K562 (cell line): Measurements from ENCODE around the gene JDP2. TPM values are rescaled to one million over a fixed set of nuclear protein-coding genes. Genes with fewer than 3 reads are reported as not detected.

Experiments
- ATAC-seq: fragments of 200-7000 bp; cut with Tn5 transposase; 3 replicates; pipeline ENCODE4 v1.9.1; 2020; ENCODE audit warnings: moderate library complexity
- BruUV-seq: library from RNA; stranded (reverse); fragments of 400-500 nt; replicated peaks from 2 replicates; lab custom pipeline; 2021; lab: Mats Ljungman, UMichigan
- CTCF ChIA-PET: fragments of 300-600 bp; formaldehyde crosslinking; extraction: SDS; loops from one replicate; lab custom pipeline; 2021; ENCODE audit warnings: low intra/inter-chr PET ratio; lab: Yijun Ruan, JAX
- POLR2A ChIA-PET: fragments of 300-600, 350-650 bp; sonication (Branson Sonifier 250); formaldehyde crosslinking; extraction: SDS; loops from one replicate; lab custom pipeline; 2021; ENCODE audit warnings: antibody characterized with exemption, inconsistent platforms; lab: Yijun Ruan, JAX
- DNase-seq, 4 experiments: peaks; one replicate each; pipeline versions ENCODE4 v3.0.0 to v3.0.0-alpha.2; 2011 to 2018; ENCODE audit warnings: low spot score in 3 of 4, mixed read lengths in 3 of 4; ENCODE audit errors: extremely low read depth in 1 of 4
- FAIRE-seq: peaks from 2 replicates; lab custom pipeline; 2011; peaks lifted over from hg19 to GRCh38; lab: Jason Lieb, UNC
- H2AFZ ChIP-seq: 2 replicates; pipeline ENCODE4 v1.6.0; 2011; ENCODE audit warnings: low read depth, low read length, control low read depth, inconsistent platforms
- H3K27ac ChIP-seq: fragments of 200-600 bp; 3 replicates; pipeline ENCODE4 v1.8.0; 2011; ENCODE audit warnings: low read depth, mild to moderate bottlenecking, control low read depth, inconsistent platforms, low read length, moderate library complexity, mixed read lengths; ENCODE audit errors: extremely low read depth
- H3K27me3 ChIP-seq, 2 experiments: fragments of 300-600 bp in 1 of 2; 2 replicates in 1 of 2; 3 replicates in 1 of 2; pipeline versions ENCODE4 v1.6.0 to v1.8.0; 2011; ENCODE audit warnings: inconsistent platforms in 2 of 2, low read length in 2 of 2, mild to moderate bottlenecking in 1 of 2, mixed read lengths in 1 of 2, moderate library complexity in 1 of 2; ENCODE audit not compliant: control insufficient read depth in 2 of 2, insufficient read depth in 2 of 2
- H3K36me3 ChIP-seq: fragments of 300-600 bp; 3 replicates; pipeline ENCODE4 v1.8.0; 2011; ENCODE audit warnings: mild to moderate bottlenecking, low read length, inconsistent platforms; ENCODE audit not compliant: control insufficient read depth, insufficient read depth
- H3K4me1 ChIP-seq, 2 experiments: fragments of 200-600 bp in 1 of 2; replicated peaks in 1 of 2; 2 replicates in 1 of 2; 3 replicates in 1 of 2; pipeline versions ENCODE4 v1.5.1 to v1.8.0; 2011; ENCODE audit warnings: inconsistent platforms in 2 of 2, low read length in 2 of 2, mild to moderate bottlenecking in 1 of 2, mixed read lengths in 1 of 2, moderate library complexity in 1 of 2; ENCODE audit not compliant: control insufficient read depth in 2 of 2, insufficient read depth in 2 of 2
- H3K4me2 ChIP-seq: 2 replicates; pipeline ENCODE4 v1.6.1; 2011; ENCODE audit warnings: low read length, control low read depth, inconsistent platforms, mixed read lengths; ENCODE audit not compliant: insufficient read depth
- H3K4me3 ChIP-seq: fragments of 200-600 bp; sonication (generic), shearing (Covaris generic); 2 replicates; pipeline ENCODE4 v1.5.1; 2016; ENCODE audit warnings: control low read depth, inconsistent platforms
- H3K79me2 ChIP-seq: fragments of 200-600 bp; 3 replicates; pipeline ENCODE4 v1.8.0; 2011; ENCODE audit warnings: low read length, inconsistent platforms; ENCODE audit not compliant: control insufficient read depth, insufficient read depth
- H3K9ac ChIP-seq, 2 experiments: 2 replicates each; pipeline versions ENCODE4 v1.6.0 to v1.6.1; 2011; ENCODE audit warnings: low read depth in 2 of 2, low read length in 2 of 2, control low read depth in 1 of 2, inconsistent platforms in 1 of 2, mild to moderate bottlenecking in 1 of 2, mixed read lengths in 1 of 2; ENCODE audit not compliant: insufficient read depth in 1 of 2
- H3K9me1 ChIP-seq: one replicate; pipeline ENCODE4 v1.6.0; 2011; ENCODE audit warnings: inconsistent platforms, mild to moderate bottlenecking, low read length, moderate library complexity; ENCODE audit not compliant: control insufficient read depth, insufficient read depth
- H3K9me3 ChIP-seq: replicated peaks from 2 replicates; pipeline ENCODE4 v1.5.1; 2011; ENCODE audit warnings: low read depth, low read length, inconsistent platforms; ENCODE audit not compliant: control insufficient read depth, insufficient read depth
- H4K20me1 ChIP-seq: replicated peaks from 2 replicates; pipeline ENCODE4 v1.6.1; 2011; ENCODE audit warnings: low read length, inconsistent platforms, mixed read lengths; ENCODE audit not compliant: control insufficient read depth, insufficient read depth
- CREB1 ChIP-seq, 2 experiments: sonication (generic) in 1 of 2; formaldehyde crosslinking in 1 of 2; IDR thresholded peaks; 2 replicates each; pipeline versions ENCODE4 v1.6.1 to v1.8.0; 2012 to 2022; ENCODE audit warnings: inconsistent platforms in 1 of 2, mild to moderate bottlenecking in 1 of 2, missing genetic modification reagents in 1 of 2, moderate library complexity in 1 of 2
- E2F8 ChIP-seq: fragments of 450-650 bp; IDR thresholded peaks from 2 replicates; pipeline ENCODE4 v1.7.1; 2018; ENCODE audit warnings: mild to moderate bottlenecking, low read depth; ENCODE audit not compliant: partially characterized antibody
- FOS ChIP-seq: IDR thresholded peaks from 3 replicates; pipeline ENCODE4 v1.6.1; 2011; ENCODE audit not compliant: insufficient read length; ENCODE audit errors: extremely low read depth
- FOXM1 ChIP-seq, 2 experiments: fragments of 450-650 bp in 1 of 2; sonication (generic) in 1 of 2; formaldehyde crosslinking in 1 of 2; IDR thresholded peaks; 2 replicates each; pipeline versions ENCODE4 v1.6.1 to v1.9.0; 2017 to 2022; ENCODE audit warnings: low read depth in 2 of 2, mild to moderate bottlenecking in 2 of 2, missing genetic modification reagents in 1 of 2, moderate library complexity in 1 of 2
- KAT8 ChIP-seq: fragments of 450-650 bp; IDR thresholded peaks from 2 replicates; pipeline ENCODE4 v1.6.1; 2016; ENCODE audit warnings: low read depth, mild to moderate bottlenecking
- NCOR1 ChIP-seq: fragments of 450-650 bp; IDR thresholded peaks from 2 replicates; pipeline ENCODE4 v1.6.1; 2016; ENCODE audit warnings: mild to moderate bottlenecking, moderate library complexity
- PTRF ChIP-seq: fragments of 450-650 bp; IDR thresholded peaks from 2 replicates; pipeline ENCODE4 v1.6.1; 2016; ENCODE audit warnings: mild to moderate bottlenecking, missing genetic modification characterization, missing compliant biosample characterization
- SETDB1 ChIP-seq: IDR thresholded peaks from one replicate; pipeline ENCODE4 v1.6.1; 2012; ENCODE audit warnings: low read length, control low read depth, inconsistent platforms
- SUPT5H ChIP-seq: fragments of 450-650 bp; IDR thresholded peaks from 2 replicates; pipeline ENCODE4 v1.6.1; 2016
- TAL1 ChIP-seq: fragments of 450-650 bp; IDR thresholded peaks from 2 replicates; pipeline ENCODE4 v1.6.1; 2016; ENCODE audit warnings: mild to moderate bottlenecking
- ZNF124 ChIP-seq: sonication (generic); formaldehyde crosslinking; IDR thresholded peaks from 2 replicates; pipeline ENCODE4 v1.8.1; 2022; ENCODE audit warnings: missing genetic modification reagents
- ZNF316 ChIP-seq: fragments of 450-650 bp; IDR thresholded peaks from 2 replicates; pipeline ENCODE4 v1.6.1; 2016
- ZNF354B ChIP-seq: fragments of 250-450 bp; sonication (Bioruptor Pico); IDR thresholded peaks from 2 replicates; pipeline ENCODE4 v1.4.0; 2020
- ZNF512 ChIP-seq: IDR thresholded peaks from 2 replicates; pipeline ENCODE4 v1.6.1; 2016; ENCODE audit warnings: missing genetic modification characterization, missing compliant biosample characterization
- WGBS: fragments of 100-300 bp; shearing (Covaris generic); methylation state at CpG from one replicate; pipeline ENCODE4 v1.1.6; 2016; ENCODE audit warnings: low coverage, mixed read lengths; ENCODE audit not compliant: insufficient coverage; ENCODE audit errors: missing lambda C conversion rate; 5-methylcytosine and 5-hydroxymethylcytosine counted together
- in situ Hi-C: fragments of 300-500 bp; cut with MboI; formaldehyde crosslinking; loops from 4 replicates; pipeline ENCODE4 v1.15.0; 2018; ENCODE audit warnings: inconsistent platforms, mixed read lengths
- intact Hi-C: fragments of 100-400 bp; cut with micrococcal nuclease; formaldehyde crosslinking; loops from 2 replicates; pipeline ENCODE4 v1.14.2; 2022
- polyA plus RNA-seq, 8 experiments: library from polyadenylated mRNA; depleted of rRNA in 4 of 8; stranded (reverse) in 5 of 8; unstranded in 3 of 8; fragments of >200 nt; fragmentation: Nextera tagmentation in 2 of 8; fragmentation: Illumina TruSeq in 1 of 8; extraction: Ambion mirVana in 2 of 8; extraction: Trizol in 1 of 8; gene quantifications; 2 replicates each; pipeline versions ENCODE4 v1.2.1 to v1.2.3, GENCODE V29; 2011 to 2014; ENCODE audit warnings: inconsistent platforms in 1 of 8, missing spikeins in 1 of 8
- total RNA-seq, 7 experiments: library from RNA; depleted of rRNA in 6 of 7; stranded (reverse); fragments of >200 nt in 6 of 7; fragmentation: Illumina TruSeq in 2 of 7; extraction: Trizol in 2 of 7; gene quantifications; 2 replicates each; pipeline versions ENCODE4 v1.2.1 to v1.2.3, GENCODE V29; 2011 to 2021; ENCODE audit warnings: low replicate concordance in 1 of 7
- TF ChIP-seq, protein P1 (sequence below): IDR thresholded peaks from 2 replicates; pipeline ENCODE4 v1.6.1; 2012; ENCODE audit warnings: low read depth, low read length, improper control_type of control experiment, borderline replicate concordance

Gene JDP2
- total and polyA plus RNA-seq, 9 of the 15 experiments (the other 6 are each of a cell fraction or from before 2014, with no cell fraction given), result 0.27 to 13.8 (median 3.1) TPM

DNA sequence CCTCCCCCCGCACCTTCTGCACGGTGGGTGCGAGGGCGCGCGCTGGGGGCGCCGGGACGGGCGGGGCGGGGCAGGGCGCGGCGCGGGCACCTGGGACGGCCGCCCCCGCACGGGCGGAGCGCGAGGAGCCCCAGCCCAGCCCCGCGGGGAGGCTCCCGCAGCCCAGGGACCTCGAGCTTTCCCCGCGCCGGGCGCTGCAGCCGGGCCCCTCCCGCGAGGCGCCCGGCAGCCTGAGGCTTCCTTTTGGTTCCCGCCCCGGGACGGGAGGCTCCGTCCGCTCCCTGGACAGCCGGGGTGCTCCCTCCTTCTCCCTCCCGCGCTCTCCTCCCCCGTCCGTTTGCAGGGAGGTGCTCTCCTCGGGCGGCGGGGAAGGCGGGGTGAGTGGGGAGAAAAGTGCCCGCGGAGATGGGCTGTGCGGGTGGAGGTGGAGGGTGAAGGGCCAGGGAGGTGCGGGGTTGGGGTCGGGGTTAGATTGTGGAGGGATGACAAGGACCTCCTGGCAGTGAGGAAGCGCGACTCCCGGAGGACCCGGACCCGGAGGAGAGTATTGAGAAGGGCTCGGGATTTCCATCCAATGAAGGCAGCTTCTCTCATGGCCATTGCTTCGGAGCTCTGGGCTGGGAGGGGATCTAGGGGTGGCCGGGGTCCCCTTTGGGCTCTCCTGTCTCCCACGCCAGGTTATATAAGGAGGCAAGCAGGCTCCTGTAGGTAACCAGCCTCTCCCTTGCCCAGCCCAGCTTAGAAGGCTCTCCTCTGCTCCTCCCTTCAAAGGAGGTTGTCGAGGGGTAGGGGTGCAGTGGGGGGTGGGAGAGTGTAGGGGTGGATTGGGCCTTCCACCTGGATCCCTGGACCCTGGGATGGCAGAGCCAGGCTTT is 645 bp downstream of the JDP2 start (continued):
- TF ChIP-seq ZNF354B (CRISPR knock-in tag), result no peak
- no peak for TF ChIP-seq CREB1 (IDR thresholded peaks at IDR 0.05)
- TF ChIP-seq CREB1 (CRISPR knock-in tag; IDR thresholded peaks at IDR 0.05), result no peak

DNA sequence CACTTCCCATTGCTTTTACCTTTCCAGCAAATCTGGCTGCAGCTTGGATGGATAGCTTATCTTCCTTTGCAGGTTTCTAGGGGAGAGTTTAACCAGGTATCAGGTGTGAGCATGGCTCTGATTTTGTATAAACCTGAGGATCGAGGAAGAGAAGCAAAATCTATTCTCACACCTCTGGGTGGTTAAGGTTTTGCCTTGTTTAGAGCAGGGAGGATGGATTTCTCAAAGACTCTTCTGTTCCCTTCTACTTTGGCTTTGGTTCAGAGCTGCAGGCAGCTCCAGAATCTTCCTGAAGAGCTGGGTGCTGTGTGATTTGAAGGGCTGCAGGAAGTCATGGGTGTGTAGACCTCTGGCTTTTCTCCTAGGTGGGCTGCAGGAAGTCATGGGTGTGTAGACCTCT is 1.7 kb downstream of the JDP2 start:
- Histone ChIP-seq H3K9me3 (no peaks in the 10 kb centered on the region), H3K4me1 (peaks cover 0 to 16% of the 10 kb centered on the region in 2 experiments; a peak in 4 of 5 replicates), H3K36me3 (no peaks in the 10 kb centered on the region), H2AFZ (no peak overlapping the region), H3K27me3 (no peaks in the 10 kb centered on the region), H3K9me1 (no peaks in the 10 kb centered on the region), H4K20me1 (peaks cover 5% of the 10 kb centered on the region; the same call in 1 of the 2 replicates), H3K79me2 (no peaks in the 10 kb centered on the region), H3K4me2 (no peak overlapping the region), H3K4me3 (no peak overlapping the region), H3K27ac (no peak overlapping the region), H3K9ac (no peak overlapping the region; a peak in 1 of 4 replicates)
- FAIRE-seq, result no peak
- BruUV-seq, result no TSS peak
- intact Hi-C loops, result no loop called here
- in situ Hi-C loops, result no loop called here
- WGBS, result 14% methylated on average over 1 of the region's 1 CpG
- DNase-seq, result no peak
- ChIA-PET CTCF (no interaction called here), POLR2A (interaction anchor here (1.1 kb wide), 1 partner anchor 11 kb away, joined by 4 read pairs; no protein-coding TSS in a partner anchor)
- ATAC-seq, result no peak
- TF ChIP-seq E2F8 (no peak), ZNF124 (CRISPR knock-in tag) (no peak), SETDB1 (no peak), ZNF512 (tag) (no peak), SUPT5H (no peak), FOS (no peak), KAT8 (no peak), PTRF (tag) (no peak), FOXM1 (IDR thresholded peaks at IDR 0.05; ENCODE audit: low read depth) (no peak), FOXM1 (CRISPR knock-in tag; IDR thresholded peaks at IDR 0.05; ENCODE audit: low read depth) (no peak), ZNF316 (no peak), TAL1 (no peak), NCOR1 (no peak)
- TF ChIP-seq, protein P1, sequence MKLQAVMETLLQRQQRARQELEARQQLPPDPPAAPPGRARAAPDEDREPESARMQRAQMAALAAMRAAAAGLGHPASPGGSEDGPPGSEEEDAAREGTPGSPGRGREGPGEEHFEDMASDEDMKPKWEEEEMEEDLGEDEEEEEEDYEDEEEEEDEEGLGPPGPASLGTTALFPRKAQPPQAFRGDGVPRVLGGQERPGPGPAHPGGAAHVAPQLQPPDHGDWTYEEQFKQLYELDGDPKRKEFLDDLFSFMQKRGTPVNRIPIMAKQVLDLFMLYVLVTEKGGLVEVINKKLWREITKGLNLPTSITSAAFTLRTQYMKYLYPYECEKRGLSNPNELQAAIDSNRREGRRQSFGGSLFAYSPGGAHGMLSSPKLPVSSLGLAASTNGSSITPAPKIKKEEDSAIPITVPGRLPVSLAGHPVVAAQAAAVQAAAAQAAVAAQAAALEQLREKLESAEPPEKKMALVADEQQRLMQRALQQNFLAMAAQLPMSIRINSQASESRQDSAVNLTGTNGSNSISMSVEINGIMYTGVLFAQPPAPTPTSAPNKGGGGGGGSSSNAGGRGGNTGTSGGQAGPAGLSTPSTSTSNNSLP, result no peak
